ENCODE measurements around the gene PHACTR1. TPM values are rescaled to one million over a fixed set of nuclear protein-coding genes. Genes with fewer than 3 reads are reported as not detected.

PHACTR1 gene
- total RNA-seq, 1 experiment from 2014 or later, result 2.9 TPM

DNA sequence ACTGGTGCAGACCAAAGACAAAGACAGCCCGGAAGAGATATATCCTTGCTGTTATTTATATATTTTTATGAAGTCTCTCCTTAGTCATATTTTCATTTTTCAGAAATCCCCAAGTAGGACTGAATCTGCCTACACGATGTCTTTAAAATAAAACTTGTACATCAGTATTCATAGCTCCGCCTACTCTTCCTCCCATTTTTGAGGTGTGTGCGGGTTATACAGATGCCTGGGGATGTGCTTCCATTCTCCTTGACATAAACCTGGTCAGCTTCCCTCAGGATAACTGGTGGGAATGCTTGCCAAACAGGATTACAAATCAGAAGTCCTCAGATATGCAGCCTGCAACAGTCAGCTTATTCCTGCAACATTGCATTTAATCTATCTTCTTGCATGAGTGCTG lies 264.2 kb downstream of the PHACTR1 start:
- in situ Hi-C loops (cut with HindIII; ENCODE audit: low pct_unique_long_range_greater_than_20kb, low sequenced_read_pairs), result no loop called here
- no peak for DNase-seq (ENCODE audit: low read depth, low spot score)

GRCh38 chr6:12984776-12985175 lies 268.2 kb downstream of the PHACTR1 start:
- in situ Hi-C loops (cut with HindIII; ENCODE audit: low pct_unique_long_range_greater_than_20kb, low sequenced_read_pairs), result no loop called here
- no peak for DNase-seq (ENCODE audit: low read depth, low spot score)

DNA sequence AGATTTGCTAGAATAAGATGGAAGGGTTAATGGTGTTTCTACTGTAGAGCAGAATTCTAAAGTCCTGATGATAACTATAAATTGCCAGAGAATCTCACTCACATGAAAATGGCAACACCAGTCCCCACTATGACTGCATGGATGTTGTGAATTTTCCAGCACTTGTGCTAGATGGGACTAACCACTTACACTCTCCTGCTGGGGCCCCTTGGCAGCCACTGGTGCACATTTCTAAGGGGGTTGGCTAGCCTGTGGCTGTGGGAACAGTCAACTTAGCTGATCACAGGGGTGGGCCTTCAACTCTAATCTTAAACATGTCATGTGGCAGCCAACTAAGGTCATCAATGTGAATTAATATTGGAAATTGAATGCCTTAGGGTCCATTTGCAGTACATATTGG lies 271.2 kb downstream of the PHACTR1 start:
- in situ Hi-C loops (cut with HindIII; ENCODE audit: low pct_unique_long_range_greater_than_20kb, low sequenced_read_pairs), result no loop called here
- no peak for DNase-seq (ENCODE audit: low read depth, low spot score)

DNA sequence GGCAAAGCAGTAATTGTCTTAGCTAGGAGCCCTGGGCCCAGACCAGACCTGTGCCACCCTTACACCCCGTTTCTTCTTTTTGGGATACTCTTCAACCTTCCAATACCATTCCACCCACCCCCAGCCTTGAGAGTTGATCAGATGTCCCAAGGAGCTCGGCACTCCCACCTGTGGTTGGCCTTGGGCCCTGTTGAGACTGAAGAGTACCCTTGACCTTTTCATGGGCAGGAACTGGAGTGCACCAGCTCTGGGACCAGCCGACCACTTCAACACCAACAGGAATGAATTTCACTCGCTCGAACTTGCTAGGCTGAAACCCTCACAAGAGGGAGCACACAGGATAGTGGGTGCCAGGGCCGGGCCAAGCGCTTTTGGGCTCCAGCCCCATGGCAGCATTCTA lies 273.6 kb downstream of the PHACTR1 start:
- no peak for DNase-seq (ENCODE audit: low read depth, low spot score)
- in situ Hi-C loops (cut with HindIII; ENCODE audit: low pct_unique_long_range_greater_than_20kb, low sequenced_read_pairs), result no loop called here

DNA sequence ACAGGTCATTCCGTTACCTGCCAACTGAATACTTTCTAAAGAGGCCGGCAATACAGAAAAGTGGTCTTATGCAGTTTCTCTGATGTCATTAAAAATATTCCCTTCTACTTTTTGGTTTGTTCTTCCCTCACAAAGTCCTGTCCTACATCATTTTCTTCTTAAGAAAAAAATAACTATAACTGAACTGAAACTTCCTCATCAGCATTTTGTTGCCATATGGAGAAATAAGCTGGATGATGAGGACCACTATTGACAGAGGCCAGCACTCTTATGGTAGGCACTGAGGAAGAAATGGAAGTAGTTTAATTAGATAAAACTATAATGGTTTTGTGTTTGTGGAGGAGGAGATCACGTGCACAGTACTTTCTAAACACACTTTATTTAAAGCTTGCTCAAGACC lies 274.9 kb downstream of the PHACTR1 start:
- in situ Hi-C loops (cut with HindIII; ENCODE audit: low pct_unique_long_range_greater_than_20kb, low sequenced_read_pairs), result no loop called here
- no peak for DNase-seq (ENCODE audit: low read depth, low spot score)

GRCh38 chr6:12992770-12993169 lies 276.2 kb downstream of the PHACTR1 start:
- no peak for DNase-seq (ENCODE audit: low read depth, low spot score)
- in situ Hi-C loops (cut with HindIII; ENCODE audit: low pct_unique_long_range_greater_than_20kb, low sequenced_read_pairs), result no loop called here

GRCh38 chr6:12993283-12993898 lies 276.8 kb downstream of the PHACTR1 start:
- in situ Hi-C loops (cut with HindIII; ENCODE audit: low pct_unique_long_range_greater_than_20kb, low sequenced_read_pairs), result no loop called here

DNA sequence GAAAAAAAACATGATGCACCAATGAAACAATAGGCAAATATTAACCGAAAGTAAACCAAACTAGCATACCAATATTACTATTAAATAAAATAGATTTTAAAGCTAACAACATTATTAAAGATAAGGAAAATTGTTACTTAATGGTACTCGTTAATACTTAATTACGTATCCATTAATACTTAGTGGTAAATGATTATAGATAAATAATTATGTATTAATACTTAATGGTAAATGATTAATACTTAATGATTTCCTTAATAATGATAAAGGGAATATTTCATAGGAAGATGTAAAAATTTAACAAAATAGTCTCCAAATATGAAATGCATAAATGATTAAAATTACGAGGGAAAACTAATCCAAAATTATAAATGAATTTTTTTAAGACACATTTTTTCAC lies 278.9 kb downstream of the PHACTR1 start:
- no peak for DNase-seq (ENCODE audit: low read depth, low spot score)
- in situ Hi-C loops (cut with HindIII; ENCODE audit: low pct_unique_long_range_greater_than_20kb, low sequenced_read_pairs), result no loop called here

More at GRCh38 chr6:12993283-12993898, 276.8 kb downstream of the PHACTR1 start:
- DNase-seq (ENCODE audit: low read depth, low spot score), result no peak

GRCh38 chr6:13000537-13000936 lies 284.0 kb downstream of the PHACTR1 start:
- in situ Hi-C loops (cut with HindIII; ENCODE audit: low pct_unique_long_range_greater_than_20kb, low sequenced_read_pairs), result no loop called here
- DNase-seq (ENCODE audit: low read depth, low spot score), result no peak

DNA sequence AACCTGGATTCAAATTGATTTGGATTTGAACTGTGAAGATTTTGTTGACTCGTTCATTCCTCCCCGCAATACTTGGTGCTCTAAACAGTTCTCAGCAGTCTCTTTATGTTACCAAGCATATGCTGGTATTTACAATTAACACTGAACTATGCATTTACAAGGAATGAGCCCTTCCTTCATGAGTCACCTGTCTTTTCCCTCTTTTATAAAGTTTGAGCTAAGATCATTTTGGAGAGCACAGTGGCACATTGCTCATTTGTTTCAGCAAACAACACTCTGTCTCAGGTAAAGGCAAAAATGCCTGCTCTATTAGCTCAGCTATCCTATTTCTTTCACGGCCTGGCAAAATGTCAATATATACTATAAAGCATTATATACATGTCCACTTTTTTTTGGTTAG lies 285.4 kb downstream of the PHACTR1 start:
- in situ Hi-C loops (cut with HindIII; ENCODE audit: low pct_unique_long_range_greater_than_20kb, low sequenced_read_pairs), result no loop called here
- no peak for DNase-seq (ENCODE audit: low read depth, low spot score)

GRCh38 chr6:13004601-13005000 lies 288.0 kb downstream of the PHACTR1 start:
- in situ Hi-C loops (cut with HindIII; ENCODE audit: low pct_unique_long_range_greater_than_20kb, low sequenced_read_pairs), result no loop called here
- DNase-seq (ENCODE audit: low read depth, low spot score), result no peak

DNA sequence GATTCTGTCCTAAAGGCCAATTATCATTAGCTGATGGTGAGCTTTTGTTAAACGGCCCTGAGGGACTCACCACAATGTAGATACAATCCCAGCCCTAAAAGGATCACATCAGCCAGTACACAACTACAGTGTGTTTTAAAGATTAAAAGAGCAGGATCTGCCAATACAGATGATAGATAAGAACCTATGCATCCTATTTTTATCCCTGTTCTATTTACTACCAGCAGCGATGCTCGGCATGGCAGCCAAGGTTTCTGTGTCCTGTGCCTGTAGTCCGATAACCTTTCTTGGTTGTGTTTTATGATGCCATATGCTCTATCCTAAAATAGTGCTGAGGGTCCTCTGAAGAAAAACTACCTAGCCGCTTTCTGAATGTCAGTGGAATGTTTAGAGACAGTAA lies 289.4 kb downstream of the PHACTR1 start:
- in situ Hi-C loops (cut with HindIII; ENCODE audit: low pct_unique_long_range_greater_than_20kb, low sequenced_read_pairs), result no loop called here
- no peak for DNase-seq (ENCODE audit: low read depth, low spot score)

GRCh38 chr6:13006578-13007300 lies 290.2 kb downstream of the PHACTR1 start:
- no peak for DNase-seq (ENCODE audit: low read depth, low spot score)
- in situ Hi-C loops (cut with HindIII; ENCODE audit: low pct_unique_long_range_greater_than_20kb, low sequenced_read_pairs), result no loop called here

DNA sequence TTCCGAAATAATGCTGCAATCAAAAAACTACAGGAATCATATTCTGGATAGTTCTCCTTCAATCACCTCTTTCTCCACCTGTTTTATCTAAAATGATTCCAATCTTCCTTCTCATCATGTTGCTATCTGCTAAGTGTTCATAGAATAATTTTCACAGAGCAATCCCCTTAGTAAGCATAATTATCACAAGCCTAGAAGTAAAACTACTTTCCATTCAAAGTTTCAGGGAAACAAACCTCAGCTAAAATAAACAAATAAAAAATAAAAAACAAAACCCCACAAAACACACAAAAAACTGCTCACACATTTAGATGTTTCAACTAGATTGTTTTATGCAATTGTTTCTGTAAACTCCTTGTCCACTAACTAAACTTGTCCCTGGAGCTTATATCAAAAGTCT lies 291.2 kb downstream of the PHACTR1 start:
- in situ Hi-C loops (cut with HindIII; ENCODE audit: low pct_unique_long_range_greater_than_20kb, low sequenced_read_pairs), result no loop called here
- DNase-seq (ENCODE audit: low read depth, low spot score), result no peak

DNA sequence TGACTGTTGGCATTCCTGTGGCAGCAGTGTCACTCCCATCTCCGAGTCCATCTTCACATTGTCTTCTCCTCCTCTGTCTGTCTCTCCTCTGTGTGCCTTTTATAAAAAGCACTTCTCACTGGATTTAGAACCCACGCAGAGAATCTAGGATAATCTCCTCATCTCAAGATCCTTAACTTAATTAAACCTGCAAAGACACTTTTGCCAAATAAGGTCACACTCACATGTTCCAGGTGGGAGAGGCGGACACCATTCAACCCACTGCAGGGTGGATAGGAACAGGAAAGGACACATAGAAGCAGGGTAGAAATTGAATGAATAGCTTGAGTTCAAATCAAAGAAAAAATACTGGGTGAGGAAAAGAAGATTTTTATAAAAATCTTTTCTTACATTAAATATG lies 292.5 kb downstream of the PHACTR1 start:
- no peak for DNase-seq (ENCODE audit: low read depth, low spot score)
- in situ Hi-C loops (cut with HindIII; ENCODE audit: low pct_unique_long_range_greater_than_20kb, low sequenced_read_pairs), result no loop called here

DNA sequence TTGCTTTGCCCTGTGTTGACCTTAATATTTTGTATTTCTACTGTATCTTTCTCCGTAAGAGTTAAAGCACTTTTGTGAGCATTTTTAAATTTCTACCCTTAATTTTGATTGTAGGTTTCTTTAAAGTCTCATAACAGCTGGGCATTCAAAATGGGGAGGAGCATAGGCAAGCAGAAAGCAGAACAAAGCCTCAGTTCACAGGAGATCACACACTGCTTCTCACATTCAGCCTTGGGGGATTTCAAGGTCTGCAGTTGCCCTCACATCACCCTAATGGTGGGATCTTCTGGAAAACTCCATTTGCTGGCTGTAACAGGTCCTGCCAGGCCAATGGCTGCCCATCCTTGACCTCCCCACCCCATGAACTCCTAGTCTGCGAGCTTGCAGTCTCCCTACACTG lies 292.9 kb downstream of the PHACTR1 start:
- DNase-seq (ENCODE audit: low read depth, low spot score), result peak; percentile 16
- in situ Hi-C loops (cut with HindIII; ENCODE audit: low pct_unique_long_range_greater_than_20kb, low sequenced_read_pairs), result no loop called here

GRCh38 chr6:13011612-13012146 lies 295.1 kb downstream of the PHACTR1 start:
- DNase-seq (ENCODE audit: low read depth, low spot score), result no peak
- in situ Hi-C loops (cut with HindIII; ENCODE audit: low pct_unique_long_range_greater_than_20kb, low sequenced_read_pairs), result no loop called here

DNA sequence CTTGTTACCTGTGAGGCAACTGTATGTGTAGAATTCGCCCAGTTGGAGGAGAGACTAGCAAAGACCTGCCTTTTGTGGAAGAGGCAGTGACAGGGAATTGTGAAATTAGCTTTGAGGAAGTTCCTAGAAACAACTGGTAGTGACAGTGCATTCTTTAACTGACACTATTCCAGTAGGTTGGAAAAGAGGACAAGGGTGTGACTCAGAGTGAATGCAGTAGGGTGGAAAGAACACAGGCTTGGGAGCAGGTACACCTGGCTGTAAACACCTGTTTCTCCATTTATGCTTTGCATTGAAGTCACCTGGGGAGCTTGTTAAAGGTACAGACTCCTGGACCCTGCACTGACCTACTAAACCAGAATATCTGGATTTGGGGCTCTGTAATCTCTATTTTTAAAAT lies 295.7 kb downstream of the PHACTR1 start:
- in situ Hi-C loops (cut with HindIII; ENCODE audit: low pct_unique_long_range_greater_than_20kb, low sequenced_read_pairs), result no loop called here
- DNase-seq (ENCODE audit: low read depth, low spot score), result no peak

GRCh38 chr6:13012977-13013680 lies 296.6 kb downstream of the PHACTR1 start:
- in situ Hi-C loops (cut with HindIII; ENCODE audit: low pct_unique_long_range_greater_than_20kb, low sequenced_read_pairs), result no loop called here
- no peak for DNase-seq (ENCODE audit: low read depth, low spot score)

Measured in SK-MEL-5 (cell line).